HepG2 (cell line): ENCODE data around the gene CNNM3. TPM values are rescaled to one million over a fixed set of nuclear protein-coding genes. Genes with fewer than 3 reads are reported as not detected.

Experiments
- ATAC-seq: fragments of 200-7000 bp; cut with Tn5 transposase; 3 replicates; pipeline ENCODE4 v1.9.1; 2020; ENCODE audit warnings: mild to moderate bottlenecking, moderate library complexity
- BruUV-seq: library from RNA; stranded (reverse); fragments of 400-500 nt; replicated peaks from 2 replicates; lab custom pipeline; 2021; lab: Mats Ljungman, UMichigan
- CTCF ChIA-PET: fragments of 300-600 bp; formaldehyde crosslinking; extraction: SDS; loops from one replicate; lab custom pipeline; 2021; ENCODE audit warnings: low total read pairs, inconsistent platforms, low intra/inter-chr PET ratio; lab: Yijun Ruan, JAX
- POLR2A ChIA-PET: fragments of 350-600 bp; sonication (Branson Sonifier 250); formaldehyde crosslinking; loops from one replicate; lab custom pipeline; 2020; ENCODE audit warnings: antibody characterized with exemption, inconsistent platforms; lab: Yijun Ruan, JAX
- DNase-seq: peaks from one replicate; pipeline ENCODE4 v3.0.0-alpha.2; 2015; ENCODE audit warnings: low spot score
- FAIRE-seq: peaks from 3 replicates; lab custom pipeline; 2011; peaks lifted over from hg19 to GRCh38; lab: Jason Lieb, UNC
- H2AFZ ChIP-seq: one replicate; pipeline ENCODE4 v1.6.1; 2011; ENCODE audit warnings: low read length, inconsistent platforms
- H3K27ac ChIP-seq: fragments of 300-600 bp; 3 replicates; pipeline ENCODE4 v1.8.0; 2011; ENCODE audit warnings: mixed run types, mild to moderate bottlenecking, mixed read lengths, low read length, inconsistent platforms; ENCODE audit not compliant: insufficient read depth; ENCODE audit errors: extremely low read length
- H3K27me3 ChIP-seq, 2 experiments: fragments of 200-600 bp in 1 of 2; 2 replicates in 1 of 2; 3 replicates in 1 of 2; pipeline versions ENCODE4 v1.6.0 to v1.8.0; 2011; ENCODE audit warnings: low read length in 2 of 2, mild to moderate bottlenecking in 2 of 2, moderate library complexity in 2 of 2, inconsistent platforms in 1 of 2; ENCODE audit not compliant: insufficient read depth in 2 of 2, control insufficient read depth in 1 of 2
- H3K36me3 ChIP-seq, 2 experiments: fragments of 200-600 bp in 1 of 2; replicated peaks in 1 of 2; 2 replicates in 1 of 2; 3 replicates in 1 of 2; pipeline versions ENCODE4 v1.5.1 to v1.8.0; 2011; ENCODE audit warnings: low read length in 2 of 2, inconsistent platforms in 1 of 2; ENCODE audit not compliant: insufficient read depth in 2 of 2, control insufficient read depth in 1 of 2
- H3K4me1 ChIP-seq: 2 replicates; pipeline ENCODE4 v1.5.1; 2012; ENCODE audit warnings: low read length, inconsistent platforms; ENCODE audit not compliant: insufficient read depth
- H3K4me2 ChIP-seq: 2 replicates; pipeline ENCODE4 v1.6.0; 2011; ENCODE audit warnings: low read depth, low read length, inconsistent platforms
- H3K4me3 ChIP-seq, 3 experiments: fragments of 200-600 bp in 1 of 3; sonication (generic), shearing (Covaris generic) in 1 of 3; replicated peaks in 1 of 3; 2 replicates each; pipeline ENCODE4 v1.5.1; 2011 to 2016; ENCODE audit warnings: low read length in 3 of 3, inconsistent platforms in 2 of 3, low read depth in 2 of 3, mild to moderate bottlenecking in 2 of 3, control low read depth in 1 of 3, mixed read lengths in 1 of 3; ENCODE audit not compliant: insufficient read depth in 1 of 3
- H3K79me2 ChIP-seq: one replicate; pipeline ENCODE4 v1.6.1; 2011; ENCODE audit warnings: low read length, inconsistent platforms; ENCODE audit not compliant: insufficient read depth
- H3K9ac ChIP-seq: 2 replicates; pipeline ENCODE4 v1.6.0; 2011; ENCODE audit warnings: mild to moderate bottlenecking, low read depth, low read length, inconsistent platforms; ENCODE audit not compliant: insufficient read depth
- H3K9me3 ChIP-seq: 2 replicates; pipeline ENCODE4 v1.5.1; 2012; ENCODE audit warnings: mild to moderate bottlenecking, low read length
- H4K20me1 ChIP-seq: 2 replicates; pipeline ENCODE4 v1.6.0; 2011; ENCODE audit warnings: inconsistent platforms, mild to moderate bottlenecking, low read length, moderate library complexity; ENCODE audit not compliant: insufficient read depth
- DR1 ChIP-seq: sonication (generic); formaldehyde crosslinking; IDR thresholded peaks from 2 replicates; pipeline ENCODE4 v1.8.0; 2021; ENCODE audit warnings: mild to moderate bottlenecking, missing genetic modification reagents, inconsistent platforms
- MEIS1 ChIP-seq: sonication (generic); formaldehyde crosslinking; IDR thresholded peaks from 2 replicates; pipeline ENCODE4 v1.9.0; 2021; ENCODE audit warnings: mild to moderate bottlenecking, missing genetic modification reagents, moderate library complexity, borderline replicate concordance
- ZFP36 ChIP-seq: fragments of 150-350 bp; IDR thresholded peaks from 2 replicates; pipeline ENCODE4 v1.6.1; 2018; ENCODE audit warnings: borderline replicate concordance, low read length, low read depth; ENCODE audit not compliant: partially characterized antibody
- ZNF772 ChIP-seq: sonication (generic); formaldehyde crosslinking; IDR thresholded peaks from 2 replicates; pipeline ENCODE4 v1.5.0; 2020; ENCODE audit warnings: mild to moderate bottlenecking, missing genetic modification reagents
- WGBS: methylation state at CpG from one replicate; pipeline ENCODE4 v1.1.6; 2017; ENCODE audit warnings: low lambda C conversion rate; 5-methylcytosine and 5-hydroxymethylcytosine counted together
- in situ Hi-C: cut with HindIII; loops from 2 replicates; pipeline ENCODE4 v1.10.0; 2017; ENCODE audit warnings: low pct_unique_long_range_greater_than_20kb; ENCODE audit not compliant: extremely low pct_ligation_motif_present
- intact Hi-C: fragments of 100-400 bp; cut with micrococcal nuclease; formaldehyde crosslinking; loops from one replicate; pipeline ENCODE4 v1.10.0; 2022; ENCODE audit not compliant: unreplicated experiment
- polyA plus RNA-seq, 8 experiments: library from polyadenylated mRNA; depleted of rRNA in 3 of 8; stranded (reverse) in 7 of 8; unstranded in 1 of 8; fragments of >200 nt; fragmentation: Illumina TruSeq in 4 of 8; extraction: Trizol in 4 of 8; gene quantifications; 2 replicates each; pipeline versions ENCODE4 v1.2.1 to v1.2.3, GENCODE V29; 2011 to 2016; ENCODE audit warnings: low read depth in 4 of 8, missing spikeins in 1 of 8, mixed read lengths in 1 of 8; ENCODE audit not compliant: insufficient read depth in 1 of 8
- total RNA-seq, 5 experiments: library from RNA; depleted of rRNA; stranded (reverse); fragments of >200 nt; fragmentation: Illumina TruSeq; extraction: Trizol; gene quantifications; 2 replicates each; pipeline ENCODE4 v1.2.3, GENCODE V29; 2016; ENCODE audit warnings: low read depth in 1 of 5
- TF ChIP-seq, protein P1 (sequence below): sonication (generic); formaldehyde crosslinking; IDR thresholded peaks from 2 replicates; pipeline ENCODE4 v1.8.1; 2022; ENCODE audit warnings: low read depth, mild to moderate bottlenecking, missing genetic modification reagents
- TF ChIP-seq, protein P2 (sequence below): IDR thresholded peaks from 2 replicates; pipeline ENCODE4 v1.4.0; 2020; ENCODE audit warnings: mild to moderate bottlenecking, missing genetic modification reagents
- TF ChIP-seq, protein P3 (sequence below): sonication (generic); formaldehyde crosslinking; IDR thresholded peaks from 2 replicates; pipeline ENCODE4 v1.4.0; 2020; ENCODE audit warnings: mild to moderate bottlenecking, missing genetic modification reagents
- TF ChIP-seq, protein P4 (sequence below): sonication (generic); formaldehyde crosslinking; IDR thresholded peaks from 2 replicates; pipeline ENCODE4 v1.5.0; 2020; ENCODE audit warnings: missing genetic modification reagents

Gene CNNM3
- total and polyA plus RNA-seq, 2 of the 13 experiments (the other 11 are each of a cell fraction or from before 2014, with no cell fraction given): 21.2 to 27.9 TPM

DNA sequence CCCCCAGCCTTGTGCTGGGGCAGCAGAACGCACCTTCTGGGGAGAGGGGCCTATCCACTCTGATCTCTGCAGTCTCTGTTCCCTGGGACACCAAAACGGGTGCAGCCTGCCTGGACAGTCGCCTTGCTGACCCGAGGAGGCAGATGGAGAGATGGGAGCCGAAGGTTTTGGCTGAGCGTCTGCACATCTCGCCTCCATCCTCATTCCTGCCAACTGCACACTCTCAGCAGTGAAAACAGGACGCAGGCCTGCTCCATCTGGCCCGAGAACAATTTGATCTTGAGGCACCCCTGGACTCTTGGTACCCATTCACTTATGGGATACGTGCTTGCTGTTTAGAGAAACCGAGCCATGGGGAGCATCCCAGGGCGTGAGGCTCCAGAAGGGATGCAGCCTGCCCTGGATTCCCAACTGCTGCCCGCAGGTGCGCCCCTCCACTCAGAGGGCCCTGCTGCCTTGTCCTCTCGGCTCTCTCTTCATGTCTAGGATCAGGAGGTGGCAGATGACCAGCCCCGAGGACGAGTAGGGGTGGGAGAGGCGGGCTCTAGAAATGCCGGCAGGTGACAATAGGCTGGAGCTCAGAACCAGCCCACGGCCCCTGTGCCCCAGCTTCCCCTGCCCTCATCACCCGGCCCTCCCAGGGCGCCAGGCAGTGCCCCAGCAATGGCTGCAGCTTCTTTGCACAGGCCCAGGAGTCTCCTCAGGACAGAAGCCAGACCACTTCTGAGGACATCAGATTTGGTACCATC lies 62.9 kb downstream of the CNNM3 start (continued):
- no peak for TF ChIP-seq DR1
- no peak for TF ChIP-seq ZFP36
- no peak for TF ChIP-seq MEIS1 (CRISPR knock-in tag)
- TF ChIP-seq, all 625 proteins: peak for 0

GRCh38 chr2:96879545-96880040 lies 63.5 kb downstream of the CNNM3 start:
- ChIA-PET CTCF (no interaction called here), POLR2A (interaction anchor here (1.2 kb wide), 1 partner anchor 22 kb away, joined by 4 read pairs; the partner anchor contains the start of gene ANKRD39)
- Histone ChIP-seq H4K20me1 (no peaks in the 10 kb centered on the region; the same call in 1 of the 2 replicates), H3K36me3 (no peaks in the 10 kb centered on the region), H3K79me2 (no peaks in the 10 kb centered on the region), H3K4me3 (no peak overlapping the region), H3K27ac (no peak overlapping the region), H3K4me1 (no peaks in the 10 kb centered on the region), H3K9me3 (no peaks in the 10 kb centered on the region), H3K27me3 (peaks cover 45 to 96% of the 10 kb centered on the region in 2 experiments), H3K4me2 (no peak overlapping the region), H3K9ac (no peak overlapping the region), H2AFZ (no peak overlapping the region)
- WGBS: 63% methylated on average over 11 of the region's 18 CpGs
- ATAC-seq: no peak
- no TSS peak for BruUV-seq
- FAIRE-seq: no peak
- in situ Hi-C loops: no loop called here
- TF ChIP-seq, protein P1, sequence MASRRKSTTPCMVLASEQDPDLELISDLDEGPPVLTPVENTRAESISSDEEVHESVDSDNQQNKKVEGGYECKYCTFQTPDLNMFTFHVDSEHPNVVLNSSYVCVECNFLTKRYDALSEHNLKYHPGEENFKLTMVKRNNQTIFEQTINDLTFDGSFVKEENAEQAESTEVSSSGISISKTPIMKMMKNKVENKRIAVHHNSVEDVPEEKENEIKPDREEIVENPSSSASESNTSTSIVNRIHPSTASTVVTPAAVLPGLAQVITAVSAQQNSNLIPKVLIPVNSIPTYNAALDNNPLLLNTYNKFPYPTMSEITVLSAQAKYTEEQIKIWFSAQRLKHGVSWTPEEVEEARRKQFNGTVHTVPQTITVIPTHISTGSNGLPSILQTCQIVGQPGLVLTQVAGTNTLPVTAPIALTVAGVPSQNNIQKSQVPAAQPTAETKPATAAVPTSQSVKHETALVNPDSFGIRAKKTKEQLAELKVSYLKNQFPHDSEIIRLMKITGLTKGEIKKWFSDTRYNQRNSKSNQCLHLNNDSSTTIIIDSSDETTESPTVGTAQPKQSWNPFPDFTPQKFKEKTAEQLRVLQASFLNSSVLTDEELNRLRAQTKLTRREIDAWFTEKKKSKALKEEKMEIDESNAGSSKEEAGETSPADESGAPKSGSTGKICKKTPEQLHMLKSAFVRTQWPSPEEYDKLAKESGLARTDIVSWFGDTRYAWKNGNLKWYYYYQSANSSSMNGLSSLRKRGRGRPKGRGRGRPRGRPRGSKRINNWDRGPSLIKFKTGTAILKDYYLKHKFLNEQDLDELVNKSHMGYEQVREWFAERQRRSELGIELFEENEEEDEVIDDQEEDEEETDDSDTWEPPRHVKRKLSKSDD (CRISPR knock-in tag): no peak
- TF ChIP-seq ZNF772 (CRISPR knock-in tag): no peak
- TF ChIP-seq, protein P2, sequence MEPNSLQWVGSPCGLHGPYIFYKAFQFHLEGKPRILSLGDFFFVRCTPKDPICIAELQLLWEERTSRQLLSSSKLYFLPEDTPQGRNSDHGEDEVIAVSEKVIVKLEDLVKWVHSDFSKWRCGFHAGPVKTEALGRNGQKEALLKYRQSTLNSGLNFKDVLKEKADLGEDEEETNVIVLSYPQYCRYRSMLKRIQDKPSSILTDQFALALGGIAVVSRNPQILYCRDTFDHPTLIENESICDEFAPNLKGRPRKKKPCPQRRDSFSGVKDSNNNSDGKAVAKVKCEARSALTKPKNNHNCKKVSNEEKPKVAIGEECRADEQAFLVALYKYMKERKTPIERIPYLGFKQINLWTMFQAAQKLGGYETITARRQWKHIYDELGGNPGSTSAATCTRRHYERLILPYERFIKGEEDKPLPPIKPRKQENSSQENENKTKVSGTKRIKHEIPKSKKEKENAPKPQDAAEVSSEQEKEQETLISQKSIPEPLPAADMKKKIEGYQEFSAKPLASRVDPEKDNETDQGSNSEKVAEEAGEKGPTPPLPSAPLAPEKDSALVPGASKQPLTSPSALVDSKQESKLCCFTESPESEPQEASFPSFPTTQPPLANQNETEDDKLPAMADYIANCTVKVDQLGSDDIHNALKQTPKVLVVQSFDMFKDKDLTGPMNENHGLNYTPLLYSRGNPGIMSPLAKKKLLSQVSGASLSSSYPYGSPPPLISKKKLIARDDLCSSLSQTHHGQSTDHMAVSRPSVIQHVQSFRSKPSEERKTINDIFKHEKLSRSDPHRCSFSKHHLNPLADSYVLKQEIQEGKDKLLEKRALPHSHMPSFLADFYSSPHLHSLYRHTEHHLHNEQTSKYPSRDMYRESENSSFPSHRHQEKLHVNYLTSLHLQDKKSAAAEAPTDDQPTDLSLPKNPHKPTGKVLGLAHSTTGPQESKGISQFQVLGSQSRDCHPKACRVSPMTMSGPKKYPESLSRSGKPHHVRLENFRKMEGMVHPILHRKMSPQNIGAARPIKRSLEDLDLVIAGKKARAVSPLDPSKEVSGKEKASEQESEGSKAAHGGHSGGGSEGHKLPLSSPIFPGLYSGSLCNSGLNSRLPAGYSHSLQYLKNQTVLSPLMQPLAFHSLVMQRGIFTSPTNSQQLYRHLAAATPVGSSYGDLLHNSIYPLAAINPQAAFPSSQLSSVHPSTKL (CRISPR knock-in tag): no peak
- TF ChIP-seq, protein P3, sequence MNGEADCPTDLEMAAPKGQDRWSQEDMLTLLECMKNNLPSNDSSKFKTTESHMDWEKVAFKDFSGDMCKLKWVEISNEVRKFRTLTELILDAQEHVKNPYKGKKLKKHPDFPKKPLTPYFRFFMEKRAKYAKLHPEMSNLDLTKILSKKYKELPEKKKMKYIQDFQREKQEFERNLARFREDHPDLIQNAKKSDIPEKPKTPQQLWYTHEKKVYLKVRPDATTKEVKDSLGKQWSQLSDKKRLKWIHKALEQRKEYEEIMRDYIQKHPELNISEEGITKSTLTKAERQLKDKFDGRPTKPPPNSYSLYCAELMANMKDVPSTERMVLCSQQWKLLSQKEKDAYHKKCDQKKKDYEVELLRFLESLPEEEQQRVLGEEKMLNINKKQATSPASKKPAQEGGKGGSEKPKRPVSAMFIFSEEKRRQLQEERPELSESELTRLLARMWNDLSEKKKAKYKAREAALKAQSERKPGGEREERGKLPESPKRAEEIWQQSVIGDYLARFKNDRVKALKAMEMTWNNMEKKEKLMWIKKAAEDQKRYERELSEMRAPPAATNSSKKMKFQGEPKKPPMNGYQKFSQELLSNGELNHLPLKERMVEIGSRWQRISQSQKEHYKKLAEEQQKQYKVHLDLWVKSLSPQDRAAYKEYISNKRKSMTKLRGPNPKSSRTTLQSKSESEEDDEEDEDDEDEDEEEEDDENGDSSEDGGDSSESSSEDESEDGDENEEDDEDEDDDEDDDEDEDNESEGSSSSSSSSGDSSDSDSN (CRISPR knock-in tag): no peak
- TF ChIP-seq, protein P4, sequence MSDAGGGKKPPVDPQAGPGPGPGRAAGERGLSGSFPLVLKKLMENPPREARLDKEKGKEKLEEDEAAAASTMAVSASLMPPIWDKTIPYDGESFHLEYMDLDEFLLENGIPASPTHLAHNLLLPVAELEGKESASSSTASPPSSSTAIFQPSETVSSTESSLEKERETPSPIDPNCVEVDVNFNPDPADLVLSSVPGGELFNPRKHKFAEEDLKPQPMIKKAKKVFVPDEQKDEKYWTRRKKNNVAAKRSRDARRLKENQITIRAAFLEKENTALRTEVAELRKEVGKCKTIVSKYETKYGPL: no peak
- no peak for DNase-seq
- intact Hi-C loops: no loop called here
